Ovary (tissue), 3 donors: ENCODE results near the gene TMEM8B.

Source experiments
- CTCF ChIP-seq, 3 donors: fragments of 450-650 bp in 2 of 3; fragments of 200-600 bp in 1 of 3; IDR thresholded peaks; one replicate each; pipeline versions ENCODE4 v1.5.1 to v1.8.0; 2016 to 2022; ENCODE audit warnings: antibody characterized with exemption in 3 of 3, mild to moderate bottlenecking in 1 of 3
- EP300 ChIP-seq: sonication (generic); formaldehyde crosslinking; IDR thresholded peaks from one replicate; pipeline ENCODE4 v1.6.1; 2017; ENCODE audit warnings: antibody characterized with exemption
- donor health status: DM: no; HTN: no; CAD: no.

GRCh38 chr9:35814841-35815543, 14.0 kb upstream of the TMEM8B start, which contains the start of gene HINT2:
- TF ChIP-seq CTCF (IDR thresholded peaks at IDR 0.05): peak in 2 of 3 donors; percentile 10 to 26
- no peak for TF ChIP-seq EP300
